T-helper 17 cell (primary cell): ENCODE results near the gene MDFIC. TPM values are rescaled to one million over a fixed set of nuclear protein-coding genes. Genes with fewer than 3 reads are reported as not detected.

Experiments
- ATAC-seq: fragments of 150-1000 bp; cut with Tn5 transposase; 2 replicates; pipeline ENCODE4 v1.10.0; 2021; ENCODE audit warnings: mild to moderate bottlenecking, moderate library complexity
- DNase-seq, 3 donors: peaks; one replicate each; pipeline versions ENCODE4 v3.0.0 to v3.0.0-alpha.2; 2020 to 2021
- H3K9me3 ChIP-seq: one replicate; pipeline ENCODE4 v1.7.0; 2013; ENCODE audit warnings: low read length, mild to moderate bottlenecking; ENCODE audit not compliant: control insufficient read depth, poor library complexity, severe bottlenecking
- H3K27ac Mint-ChIP-seq: one replicate; pipeline ENCODE4 v1.8.0; 2022; ENCODE audit warnings: mild to moderate bottlenecking, moderate library complexity, mixed read lengths
- H3K27me3 Mint-ChIP-seq: one replicate; pipeline ENCODE4 v1.8.0; 2022; ENCODE audit warnings: mixed read lengths
- H3K36me3 Mint-ChIP-seq: one replicate; pipeline ENCODE4 v1.8.0; 2022; ENCODE audit warnings: low read depth, mixed read lengths
- H3K4me1 Mint-ChIP-seq: one replicate; pipeline ENCODE4 v1.8.0; 2022; ENCODE audit warnings: mild to moderate bottlenecking, mixed read lengths
- H3K4me3 Mint-ChIP-seq: one replicate; pipeline ENCODE4 v1.8.0; 2022; ENCODE audit warnings: mild to moderate bottlenecking, moderate library complexity, mixed read lengths
- total RNA-seq, 4 donors: library from RNA in 2 of 4; stranded (reverse) in 2 of 4; gene quantifications; one replicate each; pipeline ENCODE4 v1.2.3 and lab custom pipeline; 2022 to 2026

MDFIC gene
- total RNA-seq, 2 donors from 2014 or later = 90.2 to 109 TPM

DNA sequence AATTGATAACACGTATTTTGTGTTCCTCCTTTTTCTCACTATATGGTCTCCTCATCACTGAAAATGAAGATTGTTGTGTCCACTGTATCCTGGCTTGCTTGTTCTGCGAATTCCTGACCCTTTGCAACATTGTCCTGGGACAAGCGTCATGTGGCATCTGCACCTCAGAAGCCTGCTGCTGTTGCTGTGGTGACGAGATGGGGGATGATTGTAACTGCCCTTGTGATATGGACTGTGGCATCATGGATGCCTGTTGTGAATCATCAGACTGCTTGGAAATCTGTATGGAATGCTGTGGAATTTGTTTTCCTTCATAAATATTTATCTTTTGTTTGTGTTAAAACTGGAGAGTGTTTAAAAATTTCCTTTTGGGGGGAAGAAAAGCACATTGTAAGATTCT lies 93.7 kb downstream of the MDFIC start:
- Mint-ChIP-seq H3K27me3 (no peaks in the 10 kb centered on the region), H3K36me3 (peaks cover 5% of the 10 kb centered on the region), H3K27ac (peak overlapping the region; percentile 41), H3K4me3 (no peak overlapping the region), H3K4me1 (peaks cover 36% of the 10 kb centered on the region)
- H3K9me3 ChIP-seq = no peaks in the 10 kb centered on the region
- DNase-seq (no peak), ATAC-seq (no peak)

DNA sequence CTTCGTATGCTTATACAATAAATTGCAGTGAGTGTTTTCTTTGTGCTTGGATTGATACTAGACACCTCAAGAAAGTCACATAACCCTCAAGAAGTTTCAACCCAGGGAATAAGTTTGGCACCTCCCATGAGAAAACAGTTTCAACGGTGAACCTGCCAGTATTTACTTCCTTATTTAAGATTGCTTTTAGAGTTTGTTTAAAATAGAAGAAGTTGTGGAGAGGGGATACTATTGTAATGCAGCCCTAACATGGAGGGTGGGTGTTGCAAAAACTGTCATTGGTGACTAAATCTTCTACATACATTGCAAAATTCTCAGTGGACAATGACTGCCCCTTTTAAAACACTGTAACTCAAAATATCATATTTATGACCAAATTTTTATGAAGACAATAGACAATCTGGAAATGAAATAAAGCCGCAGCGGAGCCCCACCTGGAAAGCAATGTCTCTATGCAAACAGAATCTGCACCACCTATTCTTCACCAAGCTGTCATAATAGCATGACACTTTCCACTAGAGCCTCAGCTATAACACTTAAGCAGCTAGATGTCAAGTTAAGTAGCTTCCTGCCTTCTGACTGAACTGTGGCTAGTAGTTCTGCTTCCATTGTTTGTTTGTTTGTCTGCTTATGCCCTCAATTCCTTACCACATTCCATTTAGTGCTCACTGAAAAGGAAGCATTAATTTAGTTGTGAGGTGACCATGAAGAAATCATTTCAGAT lies 98.2 kb downstream of the MDFIC start:
- Mint-ChIP-seq H3K27ac (peak overlapping the region; percentile 17), H3K4me1 (peaks cover 28% of the 10 kb centered on the region), H3K4me3 (no peak overlapping the region), H3K27me3 (no peaks in the 10 kb centered on the region), H3K36me3 (peaks cover 2% of the 10 kb centered on the region)
- no peaks in the 10 kb centered on the region for H3K9me3 ChIP-seq
- no peak for DNase-seq
- no peak for ATAC-seq

DNA sequence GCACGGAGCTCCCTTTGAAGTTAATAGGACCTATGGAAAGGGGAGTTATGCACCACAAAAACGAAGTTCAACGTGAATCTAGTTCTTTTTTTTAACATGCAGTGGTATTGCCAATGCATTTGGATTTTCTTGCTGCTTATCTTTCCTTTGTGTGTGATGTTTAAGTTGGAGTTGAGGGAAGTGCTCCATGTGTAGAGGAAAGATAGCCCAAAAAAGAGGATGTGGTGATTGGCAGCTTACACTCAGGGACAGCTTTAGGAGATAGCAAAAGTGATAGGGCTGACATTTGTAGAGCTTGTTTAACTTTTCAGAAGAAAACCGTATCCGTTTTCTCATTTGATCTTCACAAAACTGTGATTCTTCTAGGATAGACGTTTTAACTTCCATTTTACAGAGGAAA lies 101.3 kb downstream of the MDFIC start:
- Mint-ChIP-seq H3K4me3 (no peak overlapping the region), H3K27ac (no peak overlapping the region), H3K27me3 (no peaks in the 10 kb centered on the region), H3K36me3 (no peaks in the 10 kb centered on the region), H3K4me1 (peaks cover 20% of the 10 kb centered on the region)
- no peak for ATAC-seq
- H3K9me3 ChIP-seq = no peaks in the 10 kb centered on the region
- DNase-seq = no peak

DNA sequence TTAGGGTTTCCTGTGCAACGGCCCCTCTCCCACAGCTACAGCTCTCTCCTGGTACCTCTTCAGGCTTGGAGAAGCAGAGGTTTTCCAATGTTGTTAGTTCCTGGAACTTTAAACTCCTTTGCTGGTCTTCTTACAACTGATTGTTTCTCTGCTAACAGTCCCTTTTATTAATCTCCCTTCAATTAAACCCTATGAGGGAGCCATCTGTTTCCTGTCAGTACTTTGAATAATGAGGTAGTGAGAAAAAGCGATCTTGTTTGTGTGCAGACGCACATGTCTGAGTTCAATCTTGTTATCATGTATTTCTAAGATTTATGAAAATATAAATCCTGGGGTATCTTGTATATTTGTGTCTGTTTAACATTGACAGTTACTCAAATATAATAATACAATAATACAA lies 102.4 kb downstream of the MDFIC start:
- no peak for DNase-seq
- Mint-ChIP-seq H3K4me3 (no peak overlapping the region), H3K4me1 (peaks cover 20% of the 10 kb centered on the region), H3K27ac (no peak overlapping the region), H3K36me3 (no peaks in the 10 kb centered on the region), H3K27me3 (no peaks in the 10 kb centered on the region)
- ATAC-seq = no peak
- H3K9me3 ChIP-seq = no peaks in the 10 kb centered on the region

DNA sequence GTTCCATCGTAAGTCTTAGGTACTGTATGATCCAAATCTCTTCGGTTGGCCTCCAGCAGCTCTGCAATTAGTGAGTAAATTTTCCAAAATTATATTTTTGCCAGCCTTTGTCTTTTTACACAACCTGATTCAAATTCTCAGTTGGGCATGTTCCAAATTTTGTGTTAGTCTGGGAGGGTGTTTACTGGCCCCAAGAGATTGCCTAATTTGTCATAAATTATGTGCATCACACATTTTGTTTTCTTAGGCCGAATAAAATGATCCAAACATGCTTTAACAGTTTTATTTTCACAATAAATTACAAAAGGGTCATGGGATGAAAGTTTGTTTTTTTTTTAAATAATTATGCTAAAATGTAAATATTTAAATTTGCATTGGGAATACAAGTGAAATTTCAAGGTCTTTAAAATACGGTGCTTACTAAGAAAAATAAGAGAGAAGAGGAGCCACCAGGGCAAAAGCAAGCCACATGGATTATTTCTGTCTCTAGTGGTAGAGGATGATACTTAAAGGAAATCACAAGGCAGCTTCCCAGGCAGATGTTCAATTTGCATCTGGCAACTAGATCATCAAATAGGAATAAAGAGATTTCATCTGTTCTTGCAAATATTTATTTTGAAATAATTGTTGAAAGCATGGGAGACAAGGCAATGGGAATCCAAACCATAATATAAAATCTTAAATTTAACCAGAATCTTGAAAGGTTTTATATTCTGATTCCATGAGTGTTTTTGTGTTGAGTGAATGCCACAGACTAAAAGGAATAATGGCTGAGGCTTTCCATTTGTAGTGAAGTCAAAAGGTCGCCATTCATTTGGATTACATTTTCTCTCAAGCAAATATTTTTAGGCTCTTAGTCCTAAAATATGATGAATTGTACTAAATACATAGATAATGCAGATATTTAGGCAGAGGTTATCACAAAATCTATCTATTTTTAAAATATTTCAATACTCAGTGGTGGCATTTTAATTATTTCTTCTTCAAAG lies 111.1 kb downstream of the MDFIC start:
- ATAC-seq (no peak), DNase-seq (no peak)
- Mint-ChIP-seq H3K36me3 (peaks cover 2% of the 10 kb centered on the region), H3K4me3 (no peak overlapping the region), H3K27me3 (no peaks in the 10 kb centered on the region), H3K27ac (no peak overlapping the region), H3K4me1 (peaks cover 7% of the 10 kb centered on the region)
- no peaks in the 10 kb centered on the region for H3K9me3 ChIP-seq

DNA sequence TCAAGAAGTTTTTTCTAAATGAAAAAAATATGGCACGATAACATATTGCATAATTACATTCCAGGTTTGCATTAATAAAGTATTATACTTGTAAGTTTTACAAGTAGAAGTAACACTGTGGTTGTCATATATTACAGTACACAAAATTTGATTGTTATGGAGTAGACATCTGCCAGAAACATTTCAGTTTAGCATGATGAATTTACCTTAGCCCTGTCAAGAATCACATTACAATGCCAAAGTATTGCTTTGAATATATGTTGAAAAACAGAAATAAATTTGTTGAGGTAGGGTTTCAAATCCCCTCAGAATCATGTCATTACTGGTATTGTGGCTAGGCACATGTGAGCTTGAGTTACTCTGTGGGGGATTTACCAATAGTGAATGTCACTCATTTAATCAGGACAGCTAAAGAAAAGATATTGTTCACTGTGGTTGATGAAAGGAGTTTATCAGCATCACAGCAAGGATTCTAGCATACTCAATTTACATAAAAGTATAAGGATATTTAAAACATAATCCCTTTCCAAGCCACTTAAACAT lies 112.1 kb downstream of the MDFIC start:
- Mint-ChIP-seq H3K36me3 (peaks cover 2% of the 10 kb centered on the region), H3K27ac (no peak overlapping the region), H3K4me3 (no peak overlapping the region), H3K4me1 (peaks cover 7% of the 10 kb centered on the region), H3K27me3 (no peaks in the 10 kb centered on the region)
- no peaks in the 10 kb centered on the region for H3K9me3 ChIP-seq
- DNase-seq = no peak
- no peak for ATAC-seq

DNA sequence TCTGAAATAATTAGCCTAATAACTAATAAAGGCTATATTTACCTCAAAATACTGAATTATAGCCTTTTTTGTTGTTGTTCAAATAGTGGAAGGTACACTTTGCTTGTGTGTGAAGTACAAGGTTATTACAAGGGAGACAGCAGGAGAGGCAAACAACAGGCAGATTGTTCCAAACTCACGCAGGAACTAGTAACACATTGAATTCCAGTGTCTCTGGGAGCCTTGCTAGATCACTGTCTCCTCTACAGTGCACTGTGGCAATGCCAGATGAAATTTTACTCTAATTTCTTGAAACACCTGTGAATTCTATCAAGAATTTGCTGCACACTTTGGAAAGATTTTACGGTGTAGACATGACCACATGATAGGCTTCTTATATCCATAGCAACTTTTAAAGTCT lies 112.6 kb downstream of the MDFIC start:
- H3K4me1 Mint-ChIP-seq = peaks cover 7% of the 10 kb centered on the region
- peaks cover 2% of the 10 kb centered on the region for H3K36me3 Mint-ChIP-seq
- H3K4me3 Mint-ChIP-seq = no peak overlapping the region
- DNase-seq (no peak), ATAC-seq (no peak)
- H3K27ac Mint-ChIP-seq = no peak overlapping the region
- no peaks in the 10 kb centered on the region for H3K9me3 ChIP-seq
- H3K27me3 Mint-ChIP-seq = no peaks in the 10 kb centered on the region

DNA sequence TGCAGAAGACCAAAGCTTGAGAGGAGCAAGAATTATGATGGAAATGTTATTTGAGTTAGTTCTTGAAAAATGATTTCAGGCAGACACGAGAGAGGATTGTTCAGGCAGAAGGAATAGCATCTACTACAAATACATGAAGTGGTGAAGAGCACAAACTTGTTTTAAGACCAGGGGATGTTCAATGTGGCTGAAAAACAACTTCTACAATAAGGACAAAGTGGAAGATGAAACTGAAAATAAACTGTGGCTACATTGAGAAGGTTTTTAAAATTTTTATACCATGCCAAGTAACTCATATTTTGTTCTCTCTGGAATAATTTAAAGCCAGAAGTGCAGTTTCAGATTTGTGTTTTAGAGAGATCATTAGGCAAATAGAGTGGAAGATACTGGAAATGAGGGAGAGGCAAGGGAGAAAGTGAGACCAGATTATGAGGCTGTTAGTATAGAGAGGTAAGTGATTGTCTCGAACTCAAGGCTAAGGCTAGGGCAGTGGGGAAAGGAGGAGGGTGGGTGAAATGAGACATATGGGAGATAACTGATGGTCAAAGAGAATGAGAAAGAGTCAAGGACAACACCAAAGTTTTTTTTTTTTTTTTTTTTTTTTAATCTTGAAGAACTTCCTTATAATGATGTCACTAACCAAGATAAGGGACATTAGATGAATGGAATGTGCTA lies 115.4 kb downstream of the MDFIC start:
- DNase-seq (no peak), ATAC-seq (no peak)
- no peaks in the 10 kb centered on the region for H3K27me3 Mint-ChIP-seq
- peaks cover 2% of the 10 kb centered on the region for H3K36me3 Mint-ChIP-seq
- H3K9me3 ChIP-seq = no peaks in the 10 kb centered on the region
- H3K4me1 Mint-ChIP-seq = peaks cover 7% of the 10 kb centered on the region
- no peak overlapping the region for H3K4me3 Mint-ChIP-seq
- H3K27ac Mint-ChIP-seq = no peak overlapping the region

DNA sequence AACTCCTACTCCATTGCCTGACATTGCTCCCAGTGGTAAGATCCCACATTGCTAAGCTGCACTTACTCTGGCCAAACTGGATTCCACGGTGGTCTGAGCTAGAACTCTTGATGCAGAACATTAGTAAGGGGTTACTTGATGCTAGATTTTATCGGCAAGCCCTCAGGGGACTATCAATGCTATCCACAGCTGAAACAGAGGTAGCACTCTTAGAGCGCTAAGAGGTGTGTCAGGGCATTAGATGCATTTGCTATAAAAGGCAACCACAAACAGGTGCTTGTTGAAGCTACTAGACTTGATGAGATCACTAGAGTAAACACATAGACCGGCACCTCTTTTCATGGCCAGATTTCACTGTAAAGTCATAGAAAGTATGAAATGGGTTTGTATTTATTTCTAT lies 116.3 kb downstream of the MDFIC start:
- Mint-ChIP-seq H3K27me3 (no peaks in the 10 kb centered on the region), H3K27ac (no peak overlapping the region), H3K4me3 (no peak overlapping the region), H3K4me1 (peaks cover 7% of the 10 kb centered on the region), H3K36me3 (peaks cover 2% of the 10 kb centered on the region)
- no peaks in the 10 kb centered on the region for H3K9me3 ChIP-seq
- ATAC-seq (no peak), DNase-seq (no peak)

DNA sequence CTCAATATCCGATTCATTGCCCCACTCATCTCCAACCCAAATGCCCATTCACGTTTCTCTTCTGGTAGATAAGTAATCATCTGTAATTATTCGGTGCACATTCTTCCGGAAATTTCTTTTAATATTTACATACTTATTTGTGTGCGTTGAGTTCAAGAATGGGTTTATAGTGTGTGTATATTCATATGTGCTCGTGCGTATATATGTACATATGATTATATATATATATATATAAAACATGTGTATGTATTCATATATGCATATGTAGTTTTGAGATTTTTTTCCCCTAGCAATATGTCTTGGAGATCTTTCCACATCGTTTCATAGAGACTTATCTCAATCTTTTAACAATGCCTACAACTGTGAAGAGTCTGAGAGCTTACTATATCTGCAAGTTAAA lies 118.2 kb downstream of the MDFIC start:
- Mint-ChIP-seq H3K4me3 (no peak overlapping the region), H3K27ac (no peak overlapping the region), H3K4me1 (peaks cover 7% of the 10 kb centered on the region), H3K36me3 (peaks cover 2% of the 10 kb centered on the region), H3K27me3 (no peaks in the 10 kb centered on the region)
- no peaks in the 10 kb centered on the region for H3K9me3 ChIP-seq
- DNase-seq (no peak), ATAC-seq (no peak)

DNA sequence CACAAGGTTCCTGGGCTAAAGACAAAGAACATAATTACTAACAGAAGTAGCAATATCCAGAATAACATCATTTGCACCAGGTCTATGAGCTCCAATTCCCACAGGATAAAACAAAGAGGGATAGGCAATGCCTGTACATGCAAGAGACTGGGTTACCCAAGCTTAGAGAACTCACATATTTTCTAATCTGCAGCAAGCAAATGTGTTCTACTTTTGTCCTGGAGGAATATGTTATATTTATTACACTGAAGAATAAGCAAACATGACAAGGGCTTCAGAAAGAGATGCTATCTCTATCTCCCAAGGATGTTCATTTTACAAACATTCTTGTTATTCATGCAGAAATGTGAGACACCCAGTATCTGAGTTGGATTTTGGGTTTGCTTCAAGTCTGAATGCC lies 118.6 kb downstream of the MDFIC start:
- ATAC-seq (no peak), DNase-seq (no peak)
- H3K4me3 Mint-ChIP-seq = no peak overlapping the region
- H3K27me3 Mint-ChIP-seq = no peaks in the 10 kb centered on the region
- H3K27ac Mint-ChIP-seq = no peak overlapping the region
- H3K36me3 Mint-ChIP-seq = peaks cover 2% of the 10 kb centered on the region
- peaks cover 7% of the 10 kb centered on the region for H3K4me1 Mint-ChIP-seq
- H3K9me3 ChIP-seq = no peaks in the 10 kb centered on the region

DNA sequence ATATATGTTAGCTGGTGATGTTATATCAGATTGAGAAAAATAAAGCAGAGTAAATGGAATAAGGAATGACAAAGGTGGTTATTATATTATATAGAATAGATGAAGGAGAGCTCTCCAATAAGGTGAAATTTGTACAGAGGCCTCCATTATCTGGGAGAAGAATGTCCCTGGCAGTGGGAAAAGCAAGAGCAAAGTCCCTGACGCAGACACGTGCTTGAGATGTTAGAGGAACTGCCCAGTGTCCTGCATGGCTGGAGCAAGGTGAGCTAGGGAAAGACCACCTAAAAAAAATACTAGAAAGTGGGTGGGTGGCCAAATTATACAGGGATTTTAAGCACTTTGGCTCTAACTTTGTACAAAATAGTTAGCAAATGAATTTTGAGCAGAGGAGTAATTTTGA lies 120.7 kb downstream of the MDFIC start:
- Mint-ChIP-seq H3K27me3 (no peaks in the 10 kb centered on the region), H3K4me1 (no peaks in the 10 kb centered on the region)
- no peak for ATAC-seq

DNA sequence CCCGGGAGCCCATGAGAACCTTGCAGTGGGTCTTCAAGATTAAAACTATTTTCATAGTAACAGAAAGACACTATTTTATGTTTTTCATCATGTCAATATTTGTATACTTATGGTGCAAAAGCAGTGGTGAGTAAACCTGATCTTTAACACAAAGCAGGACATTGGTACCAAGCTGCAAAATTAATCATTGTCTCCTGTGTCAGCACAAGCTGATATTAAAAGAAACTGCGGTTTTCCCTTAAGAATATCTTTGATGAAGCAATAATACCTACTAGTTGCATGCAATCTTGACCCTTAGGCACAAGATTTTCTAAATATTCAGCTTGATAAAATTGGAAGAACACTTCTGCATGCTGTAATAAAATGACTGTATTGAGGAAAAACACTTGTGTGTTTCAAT lies 121.7 kb downstream of the MDFIC start:
- H3K4me1 Mint-ChIP-seq = no peaks in the 10 kb centered on the region
- no peak for ATAC-seq
- no peak for DNase-seq
- H3K27ac Mint-ChIP-seq = no peak overlapping the region
- no peaks in the 10 kb centered on the region for H3K9me3 ChIP-seq
- H3K4me3 Mint-ChIP-seq = no peak overlapping the region
- H3K36me3 Mint-ChIP-seq = no peaks in the 10 kb centered on the region
- H3K27me3 Mint-ChIP-seq = no peaks in the 10 kb centered on the region

More for the DNA sequence above, 120.7 kb downstream of the MDFIC start:
- no peak overlapping the region for H3K4me3 Mint-ChIP-seq
- no peaks in the 10 kb centered on the region for H3K36me3 Mint-ChIP-seq
- no peak overlapping the region for H3K27ac Mint-ChIP-seq
- no peaks in the 10 kb centered on the region for H3K9me3 ChIP-seq
- no peak for DNase-seq
